SK-N-SH (cell line): ENCODE data around the gene EIF1. TPM values are rescaled to one million over a fixed set of nuclear protein-coding genes. Genes with fewer than 3 reads are reported as not detected.

Experiments
- CTCF ChIA-PET: fragments of 300-600, 350-600 bp; formaldehyde crosslinking; extraction: SDS; loops from one replicate; lab custom pipeline; 2021; lab: Yijun Ruan, JAX
- POLR2A ChIA-PET: fragments of 350-600 bp; sonication (Branson Sonifier 250); formaldehyde crosslinking; extraction: SDS; loops from one replicate; lab custom pipeline; 2020; ENCODE audit warnings: antibody characterized with exemption, inconsistent platforms; lab: Yijun Ruan, JAX
- DNase-seq: peaks from one replicate; pipeline ENCODE4 v3.0.0; 2012
- H2AFZ ChIP-seq: fragments of 200-600 bp; sonication (generic); 2 replicates; pipeline ENCODE4 v1.8.1; 2016; ENCODE audit warnings: antibody characterized with exemption, mild to moderate bottlenecking, low read depth
- H3F3A ChIP-seq: fragments of 200-600 bp; sonication (generic); replicated peaks from 2 replicates; pipeline ENCODE3; 2016; ENCODE audit warnings: antibody characterized with exemption, mild to moderate bottlenecking; ENCODE audit not compliant: insufficient read depth
- H3K27ac ChIP-seq, 2 experiments: fragments of 200-500 bp in 1 of 2; fragments of 200-600 bp in 1 of 2; sonication (Bioruptor generic) in 1 of 2; sonication (generic), shearing (Covaris generic) in 1 of 2; 2 replicates each; pipeline versions ENCODE4 v1.5.1 to v1.6.1; 2014 to 2016; ENCODE audit warnings: low read depth in 2 of 2, inconsistent platforms in 1 of 2, low read length in 1 of 2, mild to moderate bottlenecking in 1 of 2, mixed read lengths in 1 of 2
- H3K27me3 ChIP-seq: fragments of 200-600 bp; sonication (generic), shearing (Covaris generic); 2 replicates; pipeline ENCODE4 v1.6.1; 2016; ENCODE audit warnings: mixed run types; ENCODE audit not compliant: insufficient read depth
- H3K36me3 ChIP-seq, 2 experiments: fragments of 200-500 bp in 1 of 2; fragments of 200-600 bp in 1 of 2; sonication (Bioruptor generic) in 1 of 2; sonication (generic) in 1 of 2; replicated peaks in 1 of 2; 2 replicates each; pipeline versions ENCODE3 to v1.5.1; 2014 to 2016; ENCODE audit warnings: low read length in 1 of 2, mild to moderate bottlenecking in 1 of 2; ENCODE audit not compliant: insufficient read depth in 2 of 2, control insufficient read depth in 1 of 2
- H3K4me1 ChIP-seq, 2 experiments: fragments of 200-500 bp in 1 of 2; fragments of 200-600 bp in 1 of 2; sonication (Bioruptor generic) in 1 of 2; sonication (generic), shearing (Covaris generic) in 1 of 2; 2 replicates each; pipeline versions ENCODE4 v1.5.1 to v1.6.1; 2014 to 2016; ENCODE audit warnings: low read depth in 1 of 2, low read length in 1 of 2, mixed run types in 1 of 2; ENCODE audit not compliant: insufficient read depth in 2 of 2, control insufficient read depth in 1 of 2
- H3K4me2 ChIP-seq: fragments of 200-600 bp; sonication (generic), shearing (Covaris generic); 2 replicates; pipeline ENCODE4 v1.6.1; 2017; ENCODE audit warnings: mixed run types
- H3K4me3 ChIP-seq, 2 experiments: fragments of 200-500 bp in 1 of 2; fragments of 200-600 bp in 1 of 2; sonication (Bioruptor generic) in 1 of 2; sonication (generic), shearing (Covaris generic) in 1 of 2; 2 replicates each; pipeline versions ENCODE4 v1.5.1 to v1.8.1; 2014 to 2016; ENCODE audit warnings: low read depth in 2 of 2, inconsistent platforms in 1 of 2, low read length in 1 of 2, mild to moderate bottlenecking in 1 of 2, mixed read lengths in 1 of 2, moderate library complexity in 1 of 2
- H3K79me2 ChIP-seq: fragments of 200-600 bp; sonication (generic); 2 replicates; pipeline ENCODE4 v1.8.1; 2017; ENCODE audit warnings: mild to moderate bottlenecking; ENCODE audit not compliant: insufficient read depth
- H3K9ac ChIP-seq: fragments of 200-600 bp; sonication (generic); 2 replicates; pipeline ENCODE4 v1.6.1; 2017; ENCODE audit warnings: mixed run types
- H3K9me2 ChIP-seq: fragments of 200-600 bp; sonication (generic); 2 replicates; pipeline ENCODE4 v1.6.1; 2017; ENCODE audit warnings: mixed run types
- H3K9me3 ChIP-seq: fragments of 200-600 bp; sonication (generic); 2 replicates; pipeline ENCODE4 v1.6.1; 2017; ENCODE audit warnings: mixed run types, mild to moderate bottlenecking, moderate library complexity
- H4K20me1 ChIP-seq: fragments of 200-600 bp; sonication (generic); 2 replicates; pipeline ENCODE4 v1.6.1; 2017; ENCODE audit warnings: mild to moderate bottlenecking, mixed run types; ENCODE audit not compliant: insufficient read depth
- ELF1 ChIP-seq: IDR thresholded peaks from 2 replicates; pipeline ENCODE4 v1.4.0; 2012
- FOXJ3 ChIP-seq: sonication (generic); formaldehyde crosslinking; IDR thresholded peaks from 2 replicates; pipeline ENCODE4 v1.5.1; 2020; ENCODE audit warnings: mild to moderate bottlenecking, missing genetic modification reagents
- POLR2AphosphoS5 ChIP-seq: IDR thresholded peaks from 2 replicates; pipeline ENCODE4 v1.6.1; 2012; ENCODE audit warnings: low read depth, low read length
- RAD21 ChIP-seq: IDR thresholded peaks from 2 replicates; pipeline ENCODE4 v1.6.1; 2012; ENCODE audit warnings: mild to moderate bottlenecking, low read length
- RCOR1 ChIP-seq: fragments of 150-350 bp; IDR thresholded peaks from 2 replicates; pipeline ENCODE4 v1.6.1; 2017; ENCODE audit warnings: antibody characterized with exemption, low read length
- SIN3A ChIP-seq: IDR thresholded peaks from 2 replicates; pipeline ENCODE4 v1.6.1; 2012; ENCODE audit warnings: low read depth, mild to moderate bottlenecking, low read length, moderate library complexity, borderline replicate concordance
- SMC3 ChIP-seq: IDR thresholded peaks from 2 replicates; pipeline ENCODE4 v1.6.1; 2012; ENCODE audit warnings: low read depth, low read length, improper control_type of control experiment
- WGBS: methylation state at CpG from one replicate; pipeline ENCODE4 v1.1.6; 2017; ENCODE audit warnings: low lambda C conversion rate; 5-methylcytosine and 5-hydroxymethylcytosine counted together
- polyA plus RNA-seq, 3 experiments: library from polyadenylated mRNA; depleted of rRNA; stranded (reverse); fragments of >200 nt; gene quantifications; 2 replicates each; pipeline ENCODE4 v1.2.3, GENCODE V29; 2012
- TF ChIP-seq, protein P1 (sequence below): IDR thresholded peaks from 2 replicates; pipeline ENCODE4 v1.4.0; 2012; ENCODE audit warnings: low read depth
- TF ChIP-seq, protein P2 (sequence below): IDR thresholded peaks from 2 replicates; pipeline ENCODE4 v1.4.0; 2012; ENCODE audit warnings: low read depth, borderline replicate concordance
- TF ChIP-seq, protein P3 (sequence below): fragments of 200-600 bp; sonication (generic); IDR thresholded peaks from 2 replicates; pipeline ENCODE4 v1.6.1; 2017; ENCODE audit warnings: antibody characterized with exemption, mild to moderate bottlenecking, moderate library complexity
- TF ChIP-seq, protein P4 (sequence below): fragments of 150-350 bp; IDR thresholded peaks from 2 replicates; pipeline ENCODE4 v1.6.1; 2016; ENCODE audit warnings: mild to moderate bottlenecking, low read depth, low read length
- TF ChIP-seq, protein P5 (sequence below): IDR thresholded peaks from 2 replicates; pipeline ENCODE4; 2012

Gene EIF1
- polyA plus RNA-seq, 1 of the 3 experiments (the other 2 are of a cell fraction): 300 TPM

DNA sequence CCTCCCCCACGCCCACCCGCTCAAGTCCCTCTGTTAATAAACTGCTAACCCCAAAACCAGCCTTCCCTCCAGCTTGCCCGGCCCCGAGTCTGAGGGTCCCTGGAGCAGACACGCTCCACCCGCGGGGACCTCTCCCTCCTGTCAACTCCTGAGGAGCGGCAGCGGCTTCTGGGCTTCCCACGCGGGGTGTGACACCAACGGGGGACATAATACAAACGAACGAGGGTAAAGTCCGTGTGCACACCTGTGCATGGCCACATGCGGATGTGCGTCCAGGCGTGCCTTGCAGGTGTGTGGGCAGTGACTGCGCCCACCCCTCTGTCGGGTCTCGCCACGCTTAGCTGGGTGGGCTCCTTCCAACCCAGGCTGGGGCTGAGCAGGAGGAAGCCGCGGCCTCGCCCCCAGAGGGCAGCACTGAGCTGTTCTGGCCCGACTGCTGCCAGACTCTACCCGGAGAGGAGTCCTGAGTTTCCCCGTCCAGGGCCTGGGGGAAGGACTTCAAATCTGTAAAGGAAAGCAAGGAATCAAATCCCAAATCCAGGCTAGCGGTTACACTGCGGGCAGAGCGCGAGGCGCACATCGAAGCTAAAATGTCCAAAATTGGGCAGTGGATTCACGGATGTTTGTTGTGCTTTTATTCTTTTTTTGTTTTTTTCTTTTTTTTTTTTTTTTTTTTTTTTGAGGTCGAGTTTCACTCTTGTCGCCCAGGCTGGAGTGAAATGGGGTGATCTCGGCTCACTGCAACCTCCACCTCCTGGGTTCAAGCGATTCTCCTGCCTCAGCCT, 40.1 kb upstream of the EIF1 start:
- no peaks in the 10 kb centered on the region for H3K9me2 ChIP-seq
- no peaks in the 10 kb centered on the region for H3F3A ChIP-seq
- H3K36me3 ChIP-seq: no peaks in the 10 kb centered on the region
- ChIA-PET POLR2A (interaction anchor here (0.6 to 0.8 kb wide), 3 partner anchors 69 to 738 kb away, joined by 3 to 4 read pairs (median 3); no protein-coding TSS in a partner anchor), CTCF (interaction anchor here (0.5 to 20.6 kb wide), 79 partner anchors 8 to 1153 kb away, joined by 3 to 646 read pairs (median 5); partner anchors contain the start of genes KRT14, KRT15, KRT17 and KRT34)
- peak overlapping the region; percentile 82 for H3K4me2 ChIP-seq
- peak overlapping the region; percentile 91 for H2AFZ ChIP-seq
- H3K4me1 ChIP-seq: peaks cover 0 to 15% of the 10 kb centered on the region in 2 experiments; a peak in 1 of 4 replicates
- peak overlapping the region; percentile 36 to 49 for H3K4me3 ChIP-seq
- H3K79me2 ChIP-seq: no peaks in the 10 kb centered on the region
- H3K9ac ChIP-seq: no peak overlapping the region
- peak; percentile 94 for DNase-seq
- H3K27ac ChIP-seq: no peak overlapping the region
- TF ChIP-seq SMC3 (peak; percentile 80), RCOR1 (0 out of 2 replicates have a peak, but pooled peaks have one; percentile 40), RAD21 (peak; percentile 70), FOXJ3 (no peak), SIN3A (no peak), ELF1 (no peak), POLR2AphosphoS5 (no peak)
- TF ChIP-seq, protein P1, sequence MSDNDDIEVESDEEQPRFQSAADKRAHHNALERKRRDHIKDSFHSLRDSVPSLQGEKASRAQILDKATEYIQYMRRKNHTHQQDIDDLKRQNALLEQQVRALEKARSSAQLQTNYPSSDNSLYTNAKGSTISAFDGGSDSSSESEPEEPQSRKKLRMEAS: peak; percentile 23; the same call in 1 of the 2 replicates
- TF ChIP-seq, protein P2, sequence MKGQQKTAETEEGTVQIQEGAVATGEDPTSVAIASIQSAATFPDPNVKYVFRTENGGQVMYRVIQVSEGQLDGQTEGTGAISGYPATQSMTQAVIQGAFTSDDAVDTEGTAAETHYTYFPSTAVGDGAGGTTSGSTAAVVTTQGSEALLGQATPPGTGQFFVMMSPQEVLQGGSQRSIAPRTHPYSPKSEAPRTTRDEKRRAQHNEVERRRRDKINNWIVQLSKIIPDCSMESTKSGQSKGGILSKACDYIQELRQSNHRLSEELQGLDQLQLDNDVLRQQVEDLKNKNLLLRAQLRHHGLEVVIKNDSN: no peak
- TF ChIP-seq, protein P3, sequence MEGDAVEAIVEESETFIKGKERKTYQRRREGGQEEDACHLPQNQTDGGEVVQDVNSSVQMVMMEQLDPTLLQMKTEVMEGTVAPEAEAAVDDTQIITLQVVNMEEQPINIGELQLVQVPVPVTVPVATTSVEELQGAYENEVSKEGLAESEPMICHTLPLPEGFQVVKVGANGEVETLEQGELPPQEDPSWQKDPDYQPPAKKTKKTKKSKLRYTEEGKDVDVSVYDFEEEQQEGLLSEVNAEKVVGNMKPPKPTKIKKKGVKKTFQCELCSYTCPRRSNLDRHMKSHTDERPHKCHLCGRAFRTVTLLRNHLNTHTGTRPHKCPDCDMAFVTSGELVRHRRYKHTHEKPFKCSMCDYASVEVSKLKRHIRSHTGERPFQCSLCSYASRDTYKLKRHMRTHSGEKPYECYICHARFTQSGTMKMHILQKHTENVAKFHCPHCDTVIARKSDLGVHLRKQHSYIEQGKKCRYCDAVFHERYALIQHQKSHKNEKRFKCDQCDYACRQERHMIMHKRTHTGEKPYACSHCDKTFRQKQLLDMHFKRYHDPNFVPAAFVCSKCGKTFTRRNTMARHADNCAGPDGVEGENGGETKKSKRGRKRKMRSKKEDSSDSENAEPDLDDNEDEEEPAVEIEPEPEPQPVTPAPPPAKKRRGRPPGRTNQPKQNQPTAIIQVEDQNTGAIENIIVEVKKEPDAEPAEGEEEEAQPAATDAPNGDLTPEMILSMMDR: peak; percentile 92
- TF ChIP-seq, protein P4, sequence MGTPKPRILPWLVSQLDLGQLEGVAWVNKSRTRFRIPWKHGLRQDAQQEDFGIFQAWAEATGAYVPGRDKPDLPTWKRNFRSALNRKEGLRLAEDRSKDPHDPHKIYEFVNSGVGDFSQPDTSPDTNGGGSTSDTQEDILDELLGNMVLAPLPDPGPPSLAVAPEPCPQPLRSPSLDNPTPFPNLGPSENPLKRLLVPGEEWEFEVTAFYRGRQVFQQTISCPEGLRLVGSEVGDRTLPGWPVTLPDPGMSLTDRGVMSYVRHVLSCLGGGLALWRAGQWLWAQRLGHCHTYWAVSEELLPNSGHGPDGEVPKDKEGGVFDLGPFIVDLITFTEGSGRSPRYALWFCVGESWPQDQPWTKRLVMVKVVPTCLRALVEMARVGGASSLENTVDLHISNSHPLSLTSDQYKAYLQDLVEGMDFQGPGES: no peak
- TF ChIP-seq, protein P5, sequence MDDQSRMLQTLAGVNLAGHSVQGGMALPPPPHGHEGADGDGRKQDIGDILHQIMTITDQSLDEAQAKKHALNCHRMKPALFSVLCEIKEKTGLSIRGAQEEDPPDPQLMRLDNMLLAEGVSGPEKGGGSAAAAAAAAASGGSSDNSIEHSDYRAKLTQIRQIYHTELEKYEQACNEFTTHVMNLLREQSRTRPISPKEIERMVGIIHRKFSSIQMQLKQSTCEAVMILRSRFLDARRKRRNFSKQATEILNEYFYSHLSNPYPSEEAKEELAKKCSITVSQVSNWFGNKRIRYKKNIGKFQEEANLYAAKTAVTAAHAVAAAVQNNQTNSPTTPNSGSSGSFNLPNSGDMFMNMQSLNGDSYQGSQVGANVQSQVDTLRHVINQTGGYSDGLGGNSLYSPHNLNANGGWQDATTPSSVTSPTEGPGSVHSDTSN: no peak
- no peaks in the 10 kb centered on the region for H3K9me3 ChIP-seq
- 8% methylated on average over 24 of the region's 39 CpGs for WGBS
- H3K27me3 ChIP-seq: no peaks in the 10 kb centered on the region
- H4K20me1 ChIP-seq: no peaks in the 10 kb centered on the region
